ENCODE results near the gene MESD. TPM values are rescaled to one million over a fixed set of nuclear protein-coding genes. Genes with fewer than 3 reads are reported as not detected.

The MESD gene
- total and polyA plus RNA-seq, 2 of the 4 experiments (the other 2 are of a cell fraction): 10.0 to 14.0 TPM

GRCh38 chr15:80957976-80958375, 31.6 kb downstream of the MESD start:
- in situ Hi-C loops (cut with MboI; ENCODE audit: low sequenced_read_pairs): no loop called here
- DNase-seq: peak; percentile 30
- Histone ChIP-seq H3K4me2 (ENCODE audit: low read depth, low read length) (no peak overlapping the region), H3K4ac (ENCODE audit: low read depth, low read length) (no peak overlapping the region), H3K36me3 (ENCODE audit: control insufficient read depth, insufficient read depth, low read length) (peaks cover 2% of the 10 kb centered on the region; the same call in 1 of the 2 replicates), H2AFZ (replicated peaks; ENCODE audit: low read length, poor library complexity) (no peak overlapping the region), H2BK15ac (ENCODE audit: low read depth, low read length) (no peak overlapping the region), H3K79me1 (ENCODE audit: low read depth in 1 of 2, low read length in 2 of 2) (peaks cover 0 to 9% of the 10 kb centered on the region in 2 experiments; a peak in 1 of 4 replicates), H3K9me3 (ENCODE audit: control insufficient read depth, insufficient read depth, low read length) (no peaks in the 10 kb centered on the region), H3K56ac (ENCODE audit: extremely low read depth, insufficient read depth, low read length) (no peak overlapping the region), H3K14ac (replicated peaks; ENCODE audit: low read depth, low read length) (no peak overlapping the region), H2BK20ac (ENCODE audit: low read depth, low read length) (no peak overlapping the region), H3K23ac (ENCODE audit: low read depth, low read length) (no peak overlapping the region), H2AK9ac (replicated peaks; ENCODE audit: low read depth, low read length, poor library complexity) (no peak overlapping the region), H2BK120ac (ENCODE audit: low read depth, low read length) (no peak overlapping the region), H2AK5ac (ENCODE audit: low read depth, low read length) (no peak overlapping the region), H4K8ac (ENCODE audit: low read depth in 2 of 2, low read length in 2 of 2) (no peak overlapping the region), H4K91ac (ENCODE audit: insufficient read depth, low read depth, low read length) (no peak overlapping the region), H3K9ac (ENCODE audit: low read depth, low read length) (no peak overlapping the region), H3K18ac (ENCODE audit: low read depth, low read length) (no peak overlapping the region), H3K9me1 (ENCODE audit: insufficient read depth, low read length) (peaks cover 14% of the 10 kb centered on the region; the same call in 1 of the 2 replicates), H3K4me3 (ENCODE audit: insufficient read depth, low read depth, low read length) (no peak overlapping the region), H4K20me1 (ENCODE audit: insufficient read depth, low read length) (peaks cover 26% of the 10 kb centered on the region), H2BK5ac (ENCODE audit: low read depth, low read length, poor library complexity, severe bottlenecking) (no peak overlapping the region), H3K27me3 (ENCODE audit: control insufficient read depth, insufficient read depth, low read length) (no peaks in the 10 kb centered on the region), H4K5ac (ENCODE audit: low read depth, low read length) (no peak overlapping the region), H3K27ac (ENCODE audit: insufficient read depth, low read length) (no peak overlapping the region), H3K4me1 (ENCODE audit: control insufficient read depth, insufficient read depth, low read length) (peaks cover 5% of the 10 kb centered on the region)
- BruUV-seq (replicated peaks): no TSS peak
- ATAC-seq (ENCODE audit: low read depth): no peak
- no CpG with 5 or more reads among the region's 2 CpGs for WGBS, 2 experiments (ENCODE audit: extremely low coverage in 2 of 2, insufficient read length in 1 of 2)
- no peak for TF ChIP-seq FOS (IDR thresholded peaks at IDR 0.05; ENCODE audit: low read depth, low read length)
- TF ChIP-seq MAZ (IDR thresholded peaks at IDR 0.05; ENCODE audit: borderline replicate concordance, low read depth, low read length): no peak
- no peak for TF ChIP-seq SMC3 (IDR thresholded peaks at IDR 0.05; ENCODE audit: low read depth, low read length)
- no peak for TF ChIP-seq USF2 (IDR thresholded peaks at IDR 0.05; ENCODE audit: low read depth, low read length)
- no peak for TF ChIP-seq MAFK (IDR thresholded peaks at IDR 0.05; ENCODE audit: low read depth, low read length)
- TF ChIP-seq CHD1 (IDR thresholded peaks at IDR 0.05; ENCODE audit: low read depth, low read length): no peak
- no peak for TF ChIP-seq MXI1 (IDR thresholded peaks at IDR 0.05; ENCODE audit: borderline replicate concordance, low read depth, low read length)
- TF ChIP-seq POLR2A (IDR thresholded peaks at IDR 0.05; ENCODE audit: low read depth, low read length): no peak
- no peak for TF ChIP-seq CTCF (conservative IDR thresholded peaks at IDR 0.05; ENCODE audit: low read depth, low read length)
- TF ChIP-seq CEBPB (IDR thresholded peaks at IDR 0.05; ENCODE audit: low read depth, low read length): no peak
- no peak for TF ChIP-seq RAD21 (IDR thresholded peaks at IDR 0.05; ENCODE audit: low read length)
- TF ChIP-seq RCOR1 (IDR thresholded peaks at IDR 0.05; ENCODE audit: insufficient replicate concordance, low read length): no peak
- no peak for TF ChIP-seq RFX5 (IDR thresholded peaks at IDR 0.05; ENCODE audit: low read depth, low read length)
- no peak for TF ChIP-seq NFE2L2 (IDR thresholded peaks at IDR 0.05; ENCODE audit: low read depth, low read length)
- intact Hi-C loops (cut with micrococcal nuclease): no loop called here
- ChIA-PET POLR2A (ENCODE audit: unreplicated experiment) (interaction anchor here (0.6 kb wide), 1 partner anchor 308 kb away, joined by 3 read pairs; no protein-coding TSS in a partner anchor), CTCF (interaction anchor here (1.0 kb wide), 1 partner anchor 12 kb away, joined by 3 read pairs; no protein-coding TSS in a partner anchor)
- dilution Hi-C loops (cut with HindIII; ENCODE audit: low sequenced_read_pairs, unreplicated experiment): no loop called here

All from IMR-90 (cell line).